Measurements from ENCODE around the gene TCF3. TPM values are rescaled to one million over a fixed set of nuclear protein-coding genes. Genes with fewer than 3 reads are reported as not detected.

TCF3 gene
- total RNA-seq, 6 experiments from 2014 or later, result 11.0 to 30.1 (median 15.9) TPM

DNA sequence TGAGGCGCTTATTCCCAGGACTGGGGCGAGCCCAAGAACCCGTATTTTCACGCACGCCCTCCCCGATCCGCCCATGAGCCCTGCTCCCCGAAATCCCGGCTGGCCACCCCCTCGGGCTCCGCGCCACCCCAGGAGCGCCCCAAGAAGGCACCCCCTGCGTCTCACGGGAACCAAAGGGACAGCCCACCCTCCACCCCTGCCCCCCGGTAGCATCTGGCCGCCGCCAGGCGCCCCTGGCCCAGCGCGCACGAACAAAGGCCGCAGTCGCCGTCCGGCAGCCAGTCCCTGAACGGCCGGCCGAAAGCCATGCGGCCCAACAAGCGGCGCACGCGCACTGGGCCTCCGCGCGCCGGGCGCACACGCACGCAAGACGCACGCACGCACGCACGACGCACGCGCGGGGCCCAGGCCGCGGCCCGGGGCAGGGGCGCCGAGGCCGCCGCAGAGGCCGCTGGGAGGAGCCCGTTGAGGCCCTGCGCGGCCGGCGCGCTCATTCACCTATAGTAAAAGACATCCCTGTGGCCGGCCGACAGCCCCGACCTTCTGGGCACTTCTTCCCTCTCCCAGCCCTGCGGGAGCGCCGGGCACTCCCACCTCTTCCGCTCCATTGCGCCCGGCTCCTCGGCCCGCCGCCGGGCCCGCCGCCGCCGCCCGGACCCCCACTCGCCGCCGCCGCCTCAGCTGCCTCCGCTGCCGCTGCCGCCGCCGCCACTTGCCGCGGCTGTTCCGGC, 60.2 kb downstream of the TCF3 start:
- Histone ChIP-seq H3K4me3 (peak overlapping the region; percentile 82 to 85 (median 84)), H3K27ac (peak overlapping the region; percentile 79 to 91 (median 88)), H3K36me3 (peaks cover 0 to 9% (median 4%) of the 10 kb centered on the region in 4 donors), H3K9me3 (no peaks in the 10 kb centered on the region), H3K4me1 (peaks cover 0 to 19% (median 8%) of the 10 kb centered on the region in 4 donors), H3K27me3 (no peaks in the 10 kb centered on the region)
- intact Hi-C loops (cut with DNase I), result no loop called here
- DNase-seq, result peak; percentile 87 to 91 (median 88)
- peak; percentile 68 to 85 (median 76) for ATAC-seq
- WGBS (ENCODE audit: insufficient coverage, low coverage, low lambda C conversion rate, missing lambda C conversion rate), result no CpG with 5 or more reads among the region's 94 CpGs
- peak; percentile 89 for TF ChIP-seq POLR2A (IDR thresholded peaks at IDR 0.05)
- TF ChIP-seq, protein P1, sequence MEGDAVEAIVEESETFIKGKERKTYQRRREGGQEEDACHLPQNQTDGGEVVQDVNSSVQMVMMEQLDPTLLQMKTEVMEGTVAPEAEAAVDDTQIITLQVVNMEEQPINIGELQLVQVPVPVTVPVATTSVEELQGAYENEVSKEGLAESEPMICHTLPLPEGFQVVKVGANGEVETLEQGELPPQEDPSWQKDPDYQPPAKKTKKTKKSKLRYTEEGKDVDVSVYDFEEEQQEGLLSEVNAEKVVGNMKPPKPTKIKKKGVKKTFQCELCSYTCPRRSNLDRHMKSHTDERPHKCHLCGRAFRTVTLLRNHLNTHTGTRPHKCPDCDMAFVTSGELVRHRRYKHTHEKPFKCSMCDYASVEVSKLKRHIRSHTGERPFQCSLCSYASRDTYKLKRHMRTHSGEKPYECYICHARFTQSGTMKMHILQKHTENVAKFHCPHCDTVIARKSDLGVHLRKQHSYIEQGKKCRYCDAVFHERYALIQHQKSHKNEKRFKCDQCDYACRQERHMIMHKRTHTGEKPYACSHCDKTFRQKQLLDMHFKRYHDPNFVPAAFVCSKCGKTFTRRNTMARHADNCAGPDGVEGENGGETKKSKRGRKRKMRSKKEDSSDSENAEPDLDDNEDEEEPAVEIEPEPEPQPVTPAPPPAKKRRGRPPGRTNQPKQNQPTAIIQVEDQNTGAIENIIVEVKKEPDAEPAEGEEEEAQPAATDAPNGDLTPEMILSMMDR (IDR thresholded peaks at IDR 0.05), result no peak

GRCh38 chr19:1591421-1592023, 60.9 kb downstream of the TCF3 start:
- TF ChIP-seq, protein P1 (IDR thresholded peaks at IDR 0.05), result no peak
- no peak for TF ChIP-seq POLR2A (IDR thresholded peaks at IDR 0.05)
- DNase-seq (no peak), ATAC-seq (peak in 2 of 4 donors; percentile 1 to 3)
- Histone ChIP-seq H3K4me3 (peak overlapping the region; percentile 82 to 85 (median 84)), H3K36me3 (peaks cover 0 to 2% (median under 1%) of the 10 kb centered on the region in 4 donors), H3K4me1 (peaks cover 0 to 19% (median 8%) of the 10 kb centered on the region in 4 donors), H3K9me3 (no peaks in the 10 kb centered on the region), H3K27me3 (no peaks in the 10 kb centered on the region), H3K27ac (peak overlapping the region; percentile 60 to 91 (median 88))
- intact Hi-C loops (cut with DNase I), result no loop called here
- WGBS (ENCODE audit: insufficient coverage, low coverage, low lambda C conversion rate, missing lambda C conversion rate), result 0% methylated on average over 20 of the region's 31 CpGs

DNA sequence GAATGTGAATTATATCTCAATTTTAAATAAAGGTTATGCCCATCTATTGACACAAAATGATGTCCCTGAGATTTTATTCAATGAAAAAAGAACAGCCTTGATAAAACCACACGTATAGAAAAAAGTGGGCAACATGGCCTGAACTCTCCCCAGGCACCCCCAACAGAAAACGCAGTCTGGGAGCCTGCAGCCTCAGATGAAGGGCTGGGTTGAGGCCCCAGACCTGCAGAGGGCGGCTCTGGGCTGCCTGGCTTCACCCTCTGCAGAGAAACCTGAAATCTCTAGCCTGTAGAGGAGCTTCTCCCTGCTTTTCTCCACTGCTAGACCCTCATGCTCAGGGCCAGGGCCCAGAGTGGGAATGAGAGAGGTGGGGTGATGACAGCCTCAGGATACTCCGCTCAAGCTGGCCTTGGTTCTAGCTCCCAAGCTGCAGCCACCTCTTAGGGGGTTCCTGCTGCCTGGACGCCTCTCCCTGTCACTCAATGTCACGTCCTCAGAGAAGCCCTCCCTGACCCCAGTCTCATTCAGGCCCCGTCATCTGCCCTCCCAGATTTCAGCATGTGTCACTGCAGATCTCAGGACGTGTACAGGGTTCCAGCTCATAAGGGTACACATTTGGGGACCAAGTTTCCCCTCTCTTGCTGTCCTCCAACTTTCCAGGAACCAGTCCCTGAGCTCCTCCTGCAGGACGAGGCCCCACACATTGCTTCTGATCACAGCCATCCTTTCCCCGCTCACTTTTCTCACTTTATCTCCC, 61.6 kb downstream of the TCF3 start:
- 15% methylated on average over 9 of the region's 10 CpGs for WGBS (ENCODE audit: insufficient coverage, low coverage, low lambda C conversion rate, missing lambda C conversion rate)
- no peak for DNase-seq
- TF ChIP-seq POLR2A (IDR thresholded peaks at IDR 0.05), result no peak
- TF ChIP-seq, protein P1 (IDR thresholded peaks at IDR 0.05), result peak in 2 of 4 donors; percentile 20 to 25
- peaks cover 0 to 19% (median 8%) of the 10 kb centered on the region in 4 donors for H3K4me1 ChIP-seq
- intact Hi-C loops (cut with DNase I), result no loop called here
- H3K27ac ChIP-seq, result peak overlapping the region in 1 of 3 donors; percentile 5
- ATAC-seq, result no peak
- no peaks in the 10 kb centered on the region for H3K27me3 ChIP-seq
- peak overlapping the region; percentile 82 to 85 (median 84) for H3K4me3 ChIP-seq
- H3K9me3 ChIP-seq, result no peaks in the 10 kb centered on the region
- H3K36me3 ChIP-seq, result no peaks in the 10 kb centered on the region

GRCh38 chr19:1587872-1588271, 64.5 kb downstream of the TCF3 start:
- H3K27ac ChIP-seq, result peak overlapping the region in 2 of 3 donors; percentile 22 to 43
- intact Hi-C loops (cut with DNase I), result no loop called here
- H3K36me3 ChIP-seq, result peaks cover 0 to 9% (median 4%) of the 10 kb centered on the region in 4 donors
- H3K27me3 ChIP-seq, result no peaks in the 10 kb centered on the region
- WGBS (ENCODE audit: insufficient coverage, low coverage, low lambda C conversion rate, missing lambda C conversion rate), result 36% methylated on average over 9 of the region's 9 CpGs
- DNase-seq (peak in 1 of 3 donors; percentile 74), ATAC-seq (peak in 2 of 4 donors; percentile 15 to 41)
- TF ChIP-seq, protein P1 (IDR thresholded peaks at IDR 0.05), result no peak
- no peak for TF ChIP-seq POLR2A (IDR thresholded peaks at IDR 0.05)
- H3K4me3 ChIP-seq, result no peak overlapping the region
- H3K4me1 ChIP-seq, result peaks cover 0 to 19% (median 8%) of the 10 kb centered on the region in 4 donors
- H3K9me3 ChIP-seq, result no peaks in the 10 kb centered on the region
